ENCODE data around the gene TMEM273.

GRCh38 chr10:49136525-49136924, 51.7 kb downstream of the TMEM273 start:
- no peak for TF ChIP-seq EP300 (IDR thresholded peaks at IDR 0.05)
- TF ChIP-seq POLR2A (IDR thresholded peaks at IDR 0.05; ENCODE audit: low read depth), result no peak
- TF ChIP-seq CTCF (IDR thresholded peaks at IDR 0.05), result no peak
